Middle frontal gyrus (tissue), 1 donor: Measurements from ENCODE around the gene PRF1.
"Not testable (repeated sequence)": the region's sequence is repeated elsewhere in the genome, so short reads cannot be mapped to it uniquely, and the experiment has no call there.

Source experiments
- DNase-seq: peaks from one replicate; pipeline ENCODE4 v3.0.0-alpha.2; 2015; ENCODE audit warnings: low spot score; ENCODE audit errors: extremely low spot score

Gene PRF1

GRCh38 chr10:70602665-70603448 lies at the start of gene PRF1:
Gene PRF1, minus strand, starts transcription at chr10:70602741. Its CDS starts 1,839 bp downstream, at chr10:70600902.
- no peak for DNase-seq

- no peak for DNase-seq
Observed at GRCh38 chr10:70651661-70652060, 49.1 kb upstream of the PRF1 start.

GRCh38 chr10:70650718-70651117 lies 48.2 kb upstream of the PRF1 start:
- DNase-seq: no peak

GRCh38 chr10:70650104-70650503 lies 47.6 kb upstream of the PRF1 start:
- no peak for DNase-seq

- DNase-seq: no peak
Observed at GRCh38 chr10:70649526-70649925, 47.0 kb upstream of the PRF1 start.

GRCh38 chr10:70648427-70648826 lies 45.9 kb upstream of the PRF1 start:
- no peak for DNase-seq

GRCh38 chr10:70647086-70647485 lies 44.5 kb upstream of the PRF1 start:
- no peak for DNase-seq

- DNase-seq: not testable (repeated sequence)
Observed at GRCh38 chr10:70644959-70645358, 42.4 kb upstream of the PRF1 start.

GRCh38 chr10:70643272-70643671 lies 40.7 kb upstream of the PRF1 start:
- not testable (repeated sequence) for DNase-seq

- DNase-seq: not testable (repeated sequence)
Observed at GRCh38 chr10:70639640-70640383, 37.3 kb upstream of the PRF1 start.

GRCh38 chr10:70634515-70634914 lies 32.0 kb upstream of the PRF1 start:
- DNase-seq: not testable (repeated sequence)

GRCh38 chr10:70634011-70634410 lies 31.5 kb upstream of the PRF1 start:
- no peak for DNase-seq

- not testable (repeated sequence) for DNase-seq
Observed at GRCh38 chr10:70631735-70632134, 29.2 kb upstream of the PRF1 start.

GRCh38 chr10:70629338-70629737 lies 26.8 kb upstream of the PRF1 start:
- no peak for DNase-seq

- no peak for DNase-seq
Observed at GRCh38 chr10:70626056-70626455, 23.5 kb upstream of the PRF1 start.

- no peak for DNase-seq
Observed at GRCh38 chr10:70622981-70623844, 20.7 kb upstream of the PRF1 start.

- DNase-seq: no peak
Observed at GRCh38 chr10:70622541-70622940, 20.0 kb upstream of the PRF1 start.

- no peak for DNase-seq
Observed at GRCh38 chr10:70621503-70622078, 19.1 kb upstream of the PRF1 start.

GRCh38 chr10:70620020-70620289 lies 17.4 kb upstream of the PRF1 start:
- no peak for DNase-seq

GRCh38 chr10:70619271-70620019 lies 16.9 kb upstream of the PRF1 start:
- no peak for DNase-seq

GRCh38 chr10:70618663-70619062 lies 16.1 kb upstream of the PRF1 start:
- DNase-seq: no peak
